H9 (cell line): Measurements from ENCODE around the gene FBLN2. TPM values are rescaled to one million over a fixed set of nuclear protein-coding genes. Genes with fewer than 3 reads are reported as not detected.

Source experiments
- DNase-seq: peaks from one replicate; pipeline ENCODE4 v3.0.0-alpha.2; 2017
- H2AFZ ChIP-seq: one replicate; pipeline ENCODE4 v1.6.1; 2013; ENCODE audit warnings: mild to moderate bottlenecking, low read length, control low read depth, moderate library complexity
- H2AK5ac ChIP-seq: 2 replicates; pipeline ENCODE4 v1.6.1; 2013; ENCODE audit warnings: low read length, control low read depth, mixed read lengths; ENCODE audit not compliant: insufficient read length
- H2BK120ac ChIP-seq: one replicate; pipeline ENCODE4 v1.6.1; 2013; ENCODE audit warnings: low read depth, mild to moderate bottlenecking, low read length, control low read depth, inconsistent platforms; ENCODE audit not compliant: poor library complexity, severe bottlenecking
- H2BK12ac ChIP-seq: 2 replicates; pipeline ENCODE4 v1.6.1; 2013; ENCODE audit warnings: low read length, control low read depth, mixed read lengths, low read depth; ENCODE audit not compliant: insufficient read length
- H2BK15ac ChIP-seq: 2 replicates; pipeline ENCODE4 v1.6.1; 2013; ENCODE audit warnings: low read depth, low read length, control low read depth
- H2BK20ac ChIP-seq: one replicate; pipeline ENCODE4 v1.6.1; 2013; ENCODE audit warnings: low read depth, mild to moderate bottlenecking, low read length, control low read depth, inconsistent platforms; ENCODE audit not compliant: poor library complexity, severe bottlenecking
- H2BK5ac ChIP-seq: 2 replicates; pipeline ENCODE4 v1.6.1; 2013; ENCODE audit warnings: low read length, control low read depth, mixed read lengths; ENCODE audit not compliant: insufficient read length
- H3K14ac ChIP-seq: 2 replicates; pipeline ENCODE4 v1.6.1; 2013; ENCODE audit warnings: low read length, control low read depth; ENCODE audit not compliant: insufficient read depth
- H3K18ac ChIP-seq: 2 replicates; pipeline ENCODE4 v1.6.1; 2013; ENCODE audit warnings: low read depth, mild to moderate bottlenecking, mixed read lengths, low read length, control low read depth; ENCODE audit not compliant: insufficient read length
- H3K23ac ChIP-seq: 2 replicates; pipeline ENCODE4 v1.6.1; 2013; ENCODE audit warnings: low read length, control low read depth, mixed read lengths, low read depth; ENCODE audit not compliant: insufficient read length
- H3K23me2 ChIP-seq: 2 replicates; pipeline ENCODE4 v1.6.1; 2013; ENCODE audit warnings: low read depth, mild to moderate bottlenecking, mixed read lengths, low read length, control low read depth; ENCODE audit not compliant: insufficient read length, poor library complexity, severe bottlenecking
- H3K27ac ChIP-seq: 2 replicates; pipeline ENCODE4 v1.5.1; 2013; ENCODE audit warnings: low read length, control low read depth, mixed read lengths, low read depth; ENCODE audit not compliant: insufficient read length
- H3K27me3 ChIP-seq: 2 replicates; pipeline ENCODE4 v1.6.1; 2013; ENCODE audit warnings: low read length, control low read depth, inconsistent platforms; ENCODE audit not compliant: insufficient read depth
- H3K4ac ChIP-seq: 2 replicates; pipeline ENCODE4 v1.6.1; 2013; ENCODE audit warnings: low read depth, mild to moderate bottlenecking, control low read depth, inconsistent platforms, low read length, moderate library complexity
- H3K4me1 ChIP-seq: 2 replicates; pipeline ENCODE4 v1.6.1; 2013; ENCODE audit warnings: low read length, control low read depth, inconsistent platforms; ENCODE audit not compliant: insufficient read depth
- H3K4me2 ChIP-seq: 2 replicates; pipeline ENCODE4 v1.6.1; 2013; ENCODE audit warnings: low read length, control low read depth, mixed read lengths; ENCODE audit not compliant: insufficient read length, insufficient read depth
- H3K56ac ChIP-seq: 2 replicates; pipeline ENCODE4 v1.6.1; 2013; ENCODE audit warnings: low read depth, mild to moderate bottlenecking, mixed read lengths, low read length, control low read depth; ENCODE audit not compliant: insufficient read length
- H3K79me1 ChIP-seq: 2 replicates; pipeline ENCODE4 v1.6.1; 2013; ENCODE audit warnings: low read depth, mild to moderate bottlenecking, moderate library complexity, low read length, control low read depth, inconsistent platforms; ENCODE audit not compliant: insufficient read depth, poor library complexity, severe bottlenecking
- H3K79me2 ChIP-seq: 2 replicates; pipeline ENCODE4 v1.6.1; 2013; ENCODE audit warnings: low read length, control low read depth, inconsistent platforms; ENCODE audit not compliant: insufficient read depth
- H3K9ac ChIP-seq: 2 replicates; pipeline ENCODE4 v1.6.1; 2013; ENCODE audit warnings: low read length, control low read depth, mixed read lengths; ENCODE audit not compliant: insufficient read length; ENCODE audit errors: extremely low read depth
- H3K9me3 ChIP-seq: one replicate; pipeline ENCODE4 v1.6.1; 2013; ENCODE audit warnings: low read depth, low read length, inconsistent platforms; ENCODE audit not compliant: control insufficient read depth
- H3T11ph ChIP-seq: one replicate; pipeline ENCODE4 v1.6.1; 2013; ENCODE audit warnings: mild to moderate bottlenecking, low read length, control low read depth, inconsistent platforms
- H4K20me1 ChIP-seq: one replicate; pipeline ENCODE4 v1.6.1; 2013; ENCODE audit not compliant: control insufficient read depth, insufficient read length, insufficient read depth
- H4K5ac ChIP-seq: 2 replicates; pipeline ENCODE4 v1.6.1; 2013; ENCODE audit warnings: low read depth, mild to moderate bottlenecking, mixed read lengths, low read length, control low read depth; ENCODE audit not compliant: insufficient read length
- H4K8ac ChIP-seq: replicated peaks from 2 replicates; pipeline ENCODE4 v1.6.1; 2013; ENCODE audit warnings: low read length, control low read depth, mixed read lengths, low read depth; ENCODE audit not compliant: insufficient read length
- H4K91ac ChIP-seq: 2 replicates; pipeline ENCODE4 v1.6.1; 2013; ENCODE audit warnings: low read depth, mild to moderate bottlenecking, moderate library complexity, mixed read lengths, low read length, control low read depth; ENCODE audit not compliant: insufficient read length
- H3K27ac Mint-ChIP-seq, 3 experiments: 2 replicates in 2 of 3; 3 replicates in 1 of 3; pipeline ENCODE4 v1.8.0; 2020 to 2021; ENCODE audit warnings: mixed read lengths in 3 of 3, mild to moderate bottlenecking in 1 of 3, moderate library complexity in 1 of 3
- H3K27me3 Mint-ChIP-seq: 2 replicates; pipeline ENCODE4 v1.8.0; 2021; ENCODE audit warnings: low read depth, mild to moderate bottlenecking, moderate library complexity, mixed read lengths
- H3K36me3 Mint-ChIP-seq, 3 experiments: 2 replicates in 2 of 3; 3 replicates in 1 of 3; pipeline ENCODE4 v1.8.0; 2020 to 2021; ENCODE audit warnings: low read depth in 3 of 3, mixed read lengths in 3 of 3; ENCODE audit not compliant: insufficient read depth in 1 of 3
- H3K4me1 Mint-ChIP-seq, 2 experiments: 2 replicates each; pipeline ENCODE4 v1.8.0; 2020; ENCODE audit warnings: mixed read lengths in 2 of 2
- H3K4me3 Mint-ChIP-seq, 2 experiments: 2 replicates in 1 of 2; 3 replicates in 1 of 2; pipeline ENCODE4 v1.8.0; 2020 to 2021; ENCODE audit warnings: mild to moderate bottlenecking in 2 of 2, mixed read lengths in 2 of 2, moderate library complexity in 1 of 2
- H3K9me3 Mint-ChIP-seq, 2 experiments: 2 replicates in 1 of 2; 3 replicates in 1 of 2; pipeline ENCODE4 v1.8.0; 2020; ENCODE audit warnings: mild to moderate bottlenecking in 2 of 2, mixed read lengths in 2 of 2, moderate library complexity in 1 of 2
- CTCF ChIP-seq: fragments of 200-600 bp; sonication (generic); conservative IDR thresholded peaks from 3 replicates; pipeline ENCODE4 v1.8.0; 2021; ENCODE audit warnings: antibody characterized with exemption, mild to moderate bottlenecking
- WGBS: extraction: QIAGEN DNeasy Blood & Tissue Kit; methylation state at CpG from one replicate; pipeline ENCODE4 v1.1.7; 2013; ENCODE audit warnings: missing lambda C conversion rate, low lambda C conversion rate, mixed read lengths; ENCODE audit not compliant: insufficient read length; ENCODE audit errors: extremely low coverage; 5-methylcytosine and 5-hydroxymethylcytosine counted together
- total RNA-seq: library from RNA; stranded (reverse); gene quantifications from 2 replicates; pipeline ENCODE4 v1.2.1, GENCODE V29; 2021

Gene FBLN2
- total RNA-seq, 1 experiment from 2014 or later: 11.8 TPM

- Histone ChIP-seq H3K27ac (no peak overlapping the region), H4K20me1 (no peaks in the 10 kb centered on the region), H3K23ac (no peak overlapping the region), H2AFZ (no peak overlapping the region), H3K4ac (no peak overlapping the region), H4K5ac (peak overlapping the region; percentile 57), H3K14ac (no peak overlapping the region), H2BK12ac (no peak overlapping the region), H3K56ac (no peak overlapping the region), H4K91ac (peak overlapping the region; percentile 32), H2AK5ac (no peak overlapping the region), H3K79me2 (no peaks in the 10 kb centered on the region), H2BK15ac (no peak overlapping the region), H2BK120ac (no peak overlapping the region), H3K23me2 (no peaks in the 10 kb centered on the region), H2BK5ac (no peak overlapping the region), H2BK20ac (no peak overlapping the region), H3K4me2 (peak overlapping the region; percentile 34), H3K9me3 (no peaks in the 10 kb centered on the region), H3K4me1 (no peaks in the 10 kb centered on the region; the same call in 1 of the 2 replicates), H3K9ac (no peak overlapping the region), H3K79me1 (no peaks in the 10 kb centered on the region), H3T11ph (no peak overlapping the region), H3K18ac (peak overlapping the region; percentile 55), H3K27me3 (peaks cover 2% of the 10 kb centered on the region; the same call in 1 of the 2 replicates), H4K8ac (no peak overlapping the region)
- no CpG with 5 or more reads among the region's 48 CpGs for WGBS
- peaks cover 19 to 37% of the 10 kb centered on the region in 2 experiments for H3K4me1 Mint-ChIP-seq
- H3K36me3 Mint-ChIP-seq: no peaks in the 10 kb centered on the region; a peak in 1 of 7 replicates
- H3K27me3 Mint-ChIP-seq: peaks cover 45% of the 10 kb centered on the region
- DNase-seq: peak; percentile 93
- peak overlapping the region; percentile 23 to 68 (median 47); a peak in 4 of 7 replicates for H3K27ac Mint-ChIP-seq
- peak; percentile 100 for TF ChIP-seq CTCF
- peak overlapping the region; percentile 34 to 66; a peak in 4 of 5 replicates for H3K4me3 Mint-ChIP-seq
- H3K9me3 Mint-ChIP-seq: no peaks in the 10 kb centered on the region; a peak in 2 of 5 replicates
Measured at GRCh38 chr3:13650210-13651056, 101.5 kb downstream of the FBLN2 start.
